ENCODE measurements around the gene ZNF534.

GRCh38 chr19:52453324-52454094 is 24.6 kb downstream of the ZNF534 start, which contains the start of gene ZNF578:
- TF ChIP-seq, protein P1, sequence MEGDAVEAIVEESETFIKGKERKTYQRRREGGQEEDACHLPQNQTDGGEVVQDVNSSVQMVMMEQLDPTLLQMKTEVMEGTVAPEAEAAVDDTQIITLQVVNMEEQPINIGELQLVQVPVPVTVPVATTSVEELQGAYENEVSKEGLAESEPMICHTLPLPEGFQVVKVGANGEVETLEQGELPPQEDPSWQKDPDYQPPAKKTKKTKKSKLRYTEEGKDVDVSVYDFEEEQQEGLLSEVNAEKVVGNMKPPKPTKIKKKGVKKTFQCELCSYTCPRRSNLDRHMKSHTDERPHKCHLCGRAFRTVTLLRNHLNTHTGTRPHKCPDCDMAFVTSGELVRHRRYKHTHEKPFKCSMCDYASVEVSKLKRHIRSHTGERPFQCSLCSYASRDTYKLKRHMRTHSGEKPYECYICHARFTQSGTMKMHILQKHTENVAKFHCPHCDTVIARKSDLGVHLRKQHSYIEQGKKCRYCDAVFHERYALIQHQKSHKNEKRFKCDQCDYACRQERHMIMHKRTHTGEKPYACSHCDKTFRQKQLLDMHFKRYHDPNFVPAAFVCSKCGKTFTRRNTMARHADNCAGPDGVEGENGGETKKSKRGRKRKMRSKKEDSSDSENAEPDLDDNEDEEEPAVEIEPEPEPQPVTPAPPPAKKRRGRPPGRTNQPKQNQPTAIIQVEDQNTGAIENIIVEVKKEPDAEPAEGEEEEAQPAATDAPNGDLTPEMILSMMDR (IDR thresholded peaks at IDR 0.05; ENCODE audit: low read length): no peak
- TF ChIP-seq EZH2 (IDR thresholded peaks at IDR 0.05; ENCODE audit: borderline replicate concordance, low read length): no peak

Data from OCI-LY1 (cell line).